ENCODE results near the gene ZC3H14.

DNA sequence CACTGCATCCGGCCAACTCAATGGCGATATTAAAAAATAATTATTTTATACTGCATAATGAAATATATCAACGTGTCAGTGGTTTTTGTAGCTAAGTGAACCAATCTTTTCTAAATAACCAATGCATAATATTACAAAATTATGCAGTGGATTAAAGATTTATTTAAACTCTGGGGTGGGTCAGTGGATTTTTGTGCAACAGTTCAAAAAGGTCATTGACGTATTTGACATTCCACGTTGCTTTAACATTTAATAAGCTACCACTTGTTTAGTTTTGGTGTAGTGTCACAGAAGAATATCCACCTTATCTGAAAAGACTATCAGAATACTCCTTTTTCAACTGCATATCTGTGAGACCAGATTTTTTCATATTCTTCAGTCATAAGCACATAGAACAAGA lies 2.6 kb downstream of the ZC3H14 start:
- TF ChIP-seq, protein P1, sequence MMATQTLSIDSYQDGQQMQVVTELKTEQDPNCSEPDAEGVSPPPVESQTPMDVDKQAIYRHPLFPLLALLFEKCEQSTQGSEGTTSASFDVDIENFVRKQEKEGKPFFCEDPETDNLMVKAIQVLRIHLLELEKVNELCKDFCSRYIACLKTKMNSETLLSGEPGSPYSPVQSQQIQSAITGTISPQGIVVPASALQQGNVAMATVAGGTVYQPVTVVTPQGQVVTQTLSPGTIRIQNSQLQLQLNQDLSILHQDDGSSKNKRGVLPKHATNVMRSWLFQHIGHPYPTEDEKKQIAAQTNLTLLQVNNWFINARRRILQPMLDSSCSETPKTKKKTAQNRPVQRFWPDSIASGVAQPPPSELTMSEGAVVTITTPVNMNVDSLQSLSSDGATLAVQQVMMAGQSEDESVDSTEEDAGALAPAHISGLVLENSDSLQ (IDR thresholded peaks at IDR 0.05), result no peak
- TF ChIP-seq LEF1 (IDR thresholded peaks at IDR 0.05; ENCODE audit: borderline replicate concordance), result no peak
- TF ChIP-seq SUZ12 (IDR thresholded peaks at IDR 0.05), result no peak
- no peak for TF ChIP-seq CTBP1 (IDR thresholded peaks at IDR 0.05; ENCODE audit: borderline replicate concordance)
- TF ChIP-seq SP1 (IDR thresholded peaks at IDR 0.05), result no peak
- TF ChIP-seq HDGF (IDR thresholded peaks at IDR 0.05; ENCODE audit: borderline replicate concordance), result no peak
- no peak for TF ChIP-seq FOXA1 (IDR thresholded peaks at IDR 0.05)
